Measurements from ENCODE around the gene SERGEF.

DNA sequence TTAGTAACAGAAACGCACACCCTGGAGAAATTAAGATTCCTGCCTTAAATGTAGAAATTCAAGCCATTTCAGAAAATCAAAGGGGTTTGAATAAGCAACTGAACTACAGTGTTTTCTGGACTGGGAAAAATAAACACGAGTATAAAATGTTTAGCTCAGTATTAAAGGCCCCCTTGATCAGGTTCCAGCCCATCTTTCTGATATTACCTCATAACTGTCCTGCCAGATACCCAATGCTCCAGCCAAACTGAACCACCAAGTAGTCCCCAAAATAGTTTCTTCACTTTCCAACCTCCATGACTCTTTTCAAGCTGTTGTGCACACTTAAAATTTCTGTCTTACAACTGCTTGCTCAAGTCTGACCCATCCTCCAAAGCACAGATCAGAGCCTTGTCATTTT is 54.4 kb downstream of the SERGEF start:
- TF ChIP-seq POLR2AphosphoS5 (IDR thresholded peaks at IDR 0.05; ENCODE audit: low read depth, low read length) (no peak), TAF1 (IDR thresholded peaks at IDR 0.05; ENCODE audit: low read depth, low read length) (no peak), POLR2A (IDR thresholded peaks at IDR 0.05; ENCODE audit: low read depth, low read length) (no peak), SPI1 (IDR thresholded peaks at IDR 0.05; ENCODE audit: low read depth, low read length) (no peak), POU2F2 (IDR thresholded peaks at IDR 0.05; ENCODE audit: low read depth, low read length) (no peak), PAX5 (IDR thresholded peaks at IDR 0.05; ENCODE audit: insufficient read depth, low read length, severe bottlenecking) (no peak)
